Testis (tissue), 2 donors: ENCODE results near the gene RAD23B.

Source experiments
- CTCF ChIP-seq, 3 experiments: fragments of 450-650 bp in 2 of 3; fragments of 200-600 bp in 1 of 3; sonication (generic) in 1 of 3; IDR thresholded peaks; one replicate each; pipeline ENCODE4 v1.5.1; 2016 to 2019; ENCODE audit warnings: antibody characterized with exemption in 3 of 3, mild to moderate bottlenecking in 2 of 3, moderate library complexity in 1 of 3
- POLR2A ChIP-seq: fragments of 450-650 bp; IDR thresholded peaks from one replicate; pipeline ENCODE4 v1.6.1; 2017; ENCODE audit warnings: antibody characterized with exemption, mild to moderate bottlenecking, moderate library complexity

- TF ChIP-seq POLR2A (no peak), CTCF (IDR thresholded peaks at IDR 0.05) (no peak)
Measured at GRCh38 chr9:107261106-107261505, 22.0 kb upstream of the RAD23B start.
